WI38 (cell line): ENCODE results near the gene RAPGEF4.

Experiments used
- H3K4me3 ChIP-seq: 2 replicates; pipeline ENCODE4 v1.5.1; 2011; ENCODE audit warnings: low read depth, mild to moderate bottlenecking, control low read depth, low read length
- CTCF ChIP-seq: IDR thresholded peaks from 2 replicates; pipeline ENCODE4 v1.5.1; 2012; ENCODE audit warnings: low read depth, mild to moderate bottlenecking, control low read depth, low read length

RAPGEF4 gene

GRCh38 chr2:173101687-173102086 is 366.0 kb downstream of the RAPGEF4 start:
- no peak overlapping the region for H3K4me3 ChIP-seq
- no peak for TF ChIP-seq CTCF
